HEK293T (cell line): ENCODE data around the gene PHF8.

Experiments used
- CTCF ChIA-PET: fragments of 350-600 bp; formaldehyde crosslinking; extraction: SDS; loops from one replicate; lab custom pipeline; 2021; ENCODE audit warnings: antibody characterized with exemption, inconsistent platforms; lab: Yijun Ruan, JAX
- POLR2A ChIA-PET: fragments of 350-600 bp; formaldehyde crosslinking; extraction: SDS; loops from one replicate; lab custom pipeline; 2020; ENCODE audit warnings: antibody characterized with exemption, inconsistent platforms; lab: Yijun Ruan, JAX
- DNase-seq: peaks from one replicate; pipeline ENCODE4 v3.0.0; 2012; ENCODE audit warnings: mixed read lengths; ENCODE audit errors: extremely low spot score
- ARNT ChIP-seq: fragments of 450-650 bp; IDR thresholded peaks from 2 replicates; pipeline ENCODE4 v1.6.1; 2017; ENCODE audit warnings: mild to moderate bottlenecking
- BHLHE40 ChIP-seq: fragments of 450-650 bp; IDR thresholded peaks from 2 replicates; pipeline ENCODE4 v1.6.1; 2016; ENCODE audit warnings: mild to moderate bottlenecking, moderate library complexity, borderline replicate concordance
- CTBP1 ChIP-seq: fragments of 450-650 bp; IDR thresholded peaks from 2 replicates; pipeline ENCODE4 v1.6.1; 2016; ENCODE audit warnings: borderline replicate concordance
- ELF4 ChIP-seq: fragments of 450-650 bp; IDR thresholded peaks from 2 replicates; pipeline ENCODE4 v1.6.1; 2017; ENCODE audit warnings: antibody characterized with exemption
- FOXA1 ChIP-seq: fragments of 450-650 bp; IDR thresholded peaks from 2 replicates; pipeline ENCODE4 v1.6.1; 2016; ENCODE audit warnings: mild to moderate bottlenecking
- FOXK2 ChIP-seq: fragments of 450-650 bp; IDR thresholded peaks from 2 replicates; pipeline ENCODE4 v1.6.1; 2016; ENCODE audit warnings: mild to moderate bottlenecking
- FOXM1 ChIP-seq: fragments of 450-650 bp; IDR thresholded peaks from 2 replicates; pipeline ENCODE4 v1.6.1; 2017; ENCODE audit warnings: mild to moderate bottlenecking, borderline replicate concordance
- HDGF ChIP-seq: fragments of 450-650 bp; IDR thresholded peaks from 2 replicates; pipeline ENCODE4 v1.6.1; 2017; ENCODE audit warnings: antibody characterized with exemption, borderline replicate concordance
- L3MBTL2 ChIP-seq: fragments of 450-650 bp; conservative IDR thresholded peaks from 2 replicates; pipeline ENCODE4 v1.6.1; 2016; ENCODE audit warnings: mild to moderate bottlenecking
- LEF1 ChIP-seq: fragments of 450-650 bp; IDR thresholded peaks from 2 replicates; pipeline ENCODE4 v1.6.1; 2017; ENCODE audit warnings: mild to moderate bottlenecking, borderline replicate concordance
- NFRKB ChIP-seq: fragments of 450-650 bp; IDR thresholded peaks from 2 replicates; pipeline ENCODE4 v1.6.1; 2016; ENCODE audit warnings: mild to moderate bottlenecking, moderate library complexity
- PKNOX1 ChIP-seq: fragments of 450-650 bp; IDR thresholded peaks from 2 replicates; pipeline ENCODE4 v1.6.1; 2016
- SP1 ChIP-seq: fragments of 450-650 bp; IDR thresholded peaks from 2 replicates; pipeline ENCODE4 v1.6.1; 2017
- SUZ12 ChIP-seq: fragments of 450-650 bp; IDR thresholded peaks from 2 replicates; pipeline ENCODE4 v1.6.1; 2016; ENCODE audit warnings: mild to moderate bottlenecking
- TARDBP ChIP-seq: fragments of 450-650 bp; IDR thresholded peaks from 2 replicates; pipeline ENCODE4 v1.6.1; 2016
- ZNF384 ChIP-seq: fragments of 450-650 bp; IDR thresholded peaks from 2 replicates; pipeline ENCODE4 v1.6.1; 2016

PHF8 gene

GRCh38 chrX:53918702-53919101 lies 125.6 kb downstream of the PHF8 start:
- CTCF ChIA-PET = no interaction called here
- POLR2A ChIA-PET = no interaction called here
- TF ChIP-seq CTBP1 (no peak), SP1 (no peak), ZNF384 (no peak), FOXA1 (no peak), FOXK2 (no peak), ELF4 (no peak), SUZ12 (no peak), BHLHE40 (no peak), HDGF (no peak), PKNOX1 (no peak), L3MBTL2 (no peak), ARNT (no peak), LEF1 (no peak), FOXM1 (no peak), TARDBP (no peak), NFRKB (no peak)
- no peak for DNase-seq

- ChIA-PET CTCF (no interaction called here), POLR2A (no interaction called here)
- no peak for DNase-seq
- no peak for TF ChIP-seq ARNT
- no peak for TF ChIP-seq ELF4
- no peak for TF ChIP-seq SUZ12
- no peak for TF ChIP-seq HDGF
- no peak for TF ChIP-seq TARDBP
- no peak for TF ChIP-seq BHLHE40
- no peak for TF ChIP-seq FOXK2
- TF ChIP-seq FOXM1 = no peak
- no peak for TF ChIP-seq PKNOX1
- TF ChIP-seq SP1 = no peak
- TF ChIP-seq NFRKB = no peak
- no peak for TF ChIP-seq FOXA1
- no peak for TF ChIP-seq LEF1
- no peak for TF ChIP-seq ZNF384
These were observed 143.7 kb downstream of the PHF8 start for GRCh38 chrX:53900623-53901022.

GRCh38 chrX:53895270-53895669 lies 149.0 kb downstream of the PHF8 start:
- DNase-seq = no peak
- TF ChIP-seq CTBP1 = no peak
- TF ChIP-seq FOXK2 = no peak
- no peak for TF ChIP-seq HDGF
- no peak for TF ChIP-seq ARNT
- TF ChIP-seq L3MBTL2 = no peak
- no peak for TF ChIP-seq PKNOX1
- no peak for TF ChIP-seq BHLHE40
- TF ChIP-seq ZNF384 = no peak
- no peak for TF ChIP-seq FOXM1
- no peak for TF ChIP-seq LEF1
- no peak for TF ChIP-seq FOXA1
- no peak for TF ChIP-seq SP1
- no peak for TF ChIP-seq TARDBP
- no peak for TF ChIP-seq NFRKB
- TF ChIP-seq ELF4 = no peak
- no peak for TF ChIP-seq SUZ12
- ChIA-PET CTCF (no interaction called here), POLR2A (no interaction called here)
